Subcutaneous abdominal adipose tissue (tissue), 5 donors: Measurements from ENCODE around the gene SPDYE17.
"Not testable (repeated sequence)": the region's sequence is repeated elsewhere in the genome, so short reads cannot be mapped to it uniquely, and the experiment has no call there.

Source experiments
- H3K27ac ChIP-seq: one replicate; pipeline ENCODE4 v1.7.0; 2013; ENCODE audit warnings: low read depth, mild to moderate bottlenecking, inconsistent platforms, low read length, moderate library complexity
- H3K27me3 ChIP-seq, 5 donors: one replicate each; pipeline ENCODE4 v1.7.0; 2013; ENCODE audit warnings: low read length in 5 of 5, inconsistent platforms in 1 of 5; ENCODE audit not compliant: control insufficient read depth in 5 of 5, insufficient read depth in 4 of 5
- H3K36me3 ChIP-seq, 5 donors: one replicate each; pipeline ENCODE4 v1.7.0; 2013; ENCODE audit warnings: low read length in 5 of 5; ENCODE audit not compliant: control insufficient read depth in 5 of 5, insufficient read depth in 5 of 5
- H3K4me1 ChIP-seq, 5 donors: one replicate each; pipeline ENCODE4 v1.7.0; 2013; ENCODE audit warnings: low read length in 5 of 5, mild to moderate bottlenecking in 3 of 5, moderate library complexity in 1 of 5; ENCODE audit not compliant: control insufficient read depth in 5 of 5, insufficient read depth in 5 of 5
- H3K4me3 ChIP-seq, 5 donors: one replicate each; pipeline ENCODE4 v1.7.0; 2013; ENCODE audit warnings: low read length in 5 of 5, low read depth in 1 of 5
- H3K9ac ChIP-seq, 5 donors: one replicate each; pipeline ENCODE4 v1.7.0; 2013; ENCODE audit warnings: low read length in 5 of 5, mild to moderate bottlenecking in 4 of 5, moderate library complexity in 3 of 5
- H3K9me3 ChIP-seq, 5 donors: one replicate each; pipeline ENCODE4 v1.7.0; 2013; ENCODE audit warnings: low read length in 5 of 5; ENCODE audit not compliant: control insufficient read depth in 5 of 5
- donor health status: healthy.
- donor health status: healthy.
- donor health status: healthy.
- donor health status: healthy.
- donor health status: healthy.

Gene SPDYE17

DNA sequence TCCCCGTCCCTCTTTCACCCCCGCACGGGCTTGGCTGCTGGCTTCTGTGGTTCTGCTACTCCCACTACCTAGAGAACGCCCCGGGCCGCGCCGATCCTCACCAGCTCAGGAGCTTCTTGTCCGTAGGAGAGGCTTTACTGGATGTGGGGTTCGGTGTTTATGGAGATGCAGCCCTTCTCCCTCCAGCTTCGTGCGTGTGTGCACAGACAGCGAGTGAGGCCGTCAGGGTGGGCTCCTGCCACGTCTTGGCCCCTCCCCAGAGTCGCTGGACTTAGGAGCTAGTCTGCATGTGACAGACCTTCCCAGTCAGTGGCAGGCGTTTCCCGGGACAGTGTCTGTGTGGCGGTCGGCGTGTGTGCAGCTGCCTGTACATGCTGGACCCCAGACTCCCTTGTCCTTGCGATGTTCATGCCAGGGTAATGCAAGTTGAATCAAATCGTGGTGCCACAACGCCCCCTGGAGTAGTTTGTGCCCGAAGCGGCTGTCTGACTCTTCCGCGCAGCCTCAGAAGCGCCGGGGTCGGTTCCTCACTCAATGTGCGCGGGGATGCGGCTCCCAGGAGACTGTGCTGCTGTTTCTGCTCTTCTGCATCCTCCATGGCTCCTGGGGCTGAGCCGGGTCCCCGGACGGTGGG, 32.6 kb downstream of the SPDYE17 start:
- not testable (repeated sequence) for H3K27ac ChIP-seq, H3K9me3 ChIP-seq, H3K4me1 ChIP-seq, H3K4me3 ChIP-seq, H3K9ac ChIP-seq, H3K27me3 ChIP-seq
- H3K36me3 ChIP-seq, result peaks cover 0 to 39% (median 2%) of the 10 kb centered on the region in 5 donors

DNA sequence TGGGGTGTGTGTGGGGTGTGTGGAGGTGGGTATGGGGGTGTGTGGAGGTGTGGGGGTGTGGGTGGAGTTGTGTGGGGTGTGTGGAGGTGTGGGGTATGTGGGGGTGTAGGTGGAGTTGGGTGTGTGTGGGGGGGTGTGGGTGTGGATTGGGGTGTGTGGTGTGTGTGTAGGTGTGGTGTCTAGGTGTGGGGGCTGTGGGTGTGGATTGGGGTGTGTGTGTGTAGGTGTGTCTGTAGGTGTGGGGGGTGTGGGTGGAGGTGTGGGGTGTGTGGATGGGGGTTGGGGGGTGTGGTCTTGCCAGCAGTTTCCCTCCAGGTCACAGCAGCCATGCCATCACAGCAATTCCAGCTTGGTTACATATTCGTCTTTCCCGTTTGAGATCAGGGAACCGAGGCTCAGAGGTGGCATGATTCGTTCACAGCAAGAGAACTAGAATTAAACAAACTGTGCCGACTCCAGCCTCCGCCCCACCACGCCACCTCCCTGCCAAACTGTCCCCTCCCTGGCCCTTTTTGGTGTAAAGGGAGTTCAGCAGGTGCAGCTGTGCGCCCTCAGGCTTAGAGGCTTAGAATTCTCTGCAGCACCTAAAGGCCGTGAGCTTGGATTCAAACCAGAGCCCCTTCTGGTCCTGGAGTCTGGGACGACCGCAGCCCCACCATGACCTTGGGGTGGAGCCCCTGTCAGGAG, 33.3 kb downstream of the SPDYE17 start:
- H3K27ac ChIP-seq, H3K9ac ChIP-seq, H3K27me3 ChIP-seq, H3K4me1 ChIP-seq, H3K9me3 ChIP-seq, H3K4me3 ChIP-seq: not testable (repeated sequence)
- H3K36me3 ChIP-seq, result peaks cover 0 to 40% (median 3%) of the 10 kb centered on the region in 5 donors

DNA sequence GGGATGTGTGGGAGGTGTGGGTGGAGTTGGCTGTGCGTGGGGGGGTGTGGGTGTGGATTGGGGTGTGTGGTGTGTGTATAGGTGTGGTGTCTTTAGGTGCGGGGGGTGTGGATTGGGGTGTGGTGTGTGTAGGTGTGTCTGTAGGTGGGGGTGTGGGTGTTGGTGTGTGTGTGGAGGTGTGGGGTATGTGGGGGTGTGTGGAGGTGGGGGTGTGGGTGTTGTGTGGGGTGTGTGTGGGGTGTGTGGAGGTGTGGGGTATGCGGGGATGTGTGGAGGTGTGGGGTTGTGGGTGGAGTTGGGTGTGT, 33.9 kb downstream of the SPDYE17 start:
- Histone ChIP-seq H3K4me1 (no peaks in the 10 kb centered on the region), H3K36me3 (peaks cover 0 to 44% (median 5%) of the 10 kb centered on the region in 5 donors), H3K4me3 (no peak overlapping the region), H3K9ac (no peak overlapping the region), H3K9me3 (no peaks in the 10 kb centered on the region), H3K27me3 (no peaks in the 10 kb centered on the region), H3K27ac (no peak overlapping the region)

DNA sequence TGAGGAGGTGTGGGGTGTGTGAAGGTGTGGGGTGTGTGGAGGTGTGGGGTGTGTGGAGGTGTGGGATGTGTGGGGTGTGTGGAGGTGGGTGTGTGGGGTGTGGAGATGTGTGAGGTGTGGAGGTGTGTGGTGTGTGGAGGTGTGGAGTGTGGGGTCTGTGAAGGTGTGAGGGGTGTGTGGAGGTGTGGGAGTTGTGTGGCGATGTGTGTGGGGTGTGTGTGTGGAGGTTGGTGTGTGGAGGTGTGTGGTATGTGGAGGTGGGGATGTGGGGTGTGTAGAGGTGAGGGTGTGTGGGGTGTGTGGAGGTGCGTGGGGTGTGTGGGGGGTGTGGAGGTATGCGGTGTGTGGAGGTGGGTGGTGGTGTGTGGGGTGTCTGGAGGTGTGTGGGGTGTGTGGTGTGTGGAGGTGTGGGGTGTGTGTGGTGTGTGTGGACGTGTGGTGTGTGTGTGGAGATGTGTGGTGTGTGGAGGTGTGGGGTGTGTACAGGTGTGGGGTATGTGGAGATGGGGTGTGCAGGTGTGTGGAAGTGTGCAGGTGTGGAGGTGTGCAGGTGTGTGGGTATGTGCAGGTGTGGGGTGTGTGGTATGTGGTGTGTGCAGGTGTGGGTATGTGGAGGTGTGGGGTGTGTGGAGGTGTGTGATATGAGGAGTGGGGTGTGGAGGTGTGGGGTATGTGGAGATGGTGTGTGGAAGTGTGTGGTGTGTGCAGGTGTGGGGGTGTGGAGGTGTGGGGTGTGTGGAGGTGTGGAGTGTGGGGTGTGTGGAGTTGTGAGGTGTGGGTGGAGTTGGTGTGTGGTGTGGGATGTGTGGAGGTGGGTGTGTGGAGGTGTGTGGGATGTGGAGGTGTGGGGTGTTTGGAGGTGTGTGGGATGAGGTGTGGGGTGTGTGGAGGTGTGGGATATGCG, 34.5 kb downstream of the SPDYE17 start:
- no peak overlapping the region for H3K27ac ChIP-seq

DNA sequence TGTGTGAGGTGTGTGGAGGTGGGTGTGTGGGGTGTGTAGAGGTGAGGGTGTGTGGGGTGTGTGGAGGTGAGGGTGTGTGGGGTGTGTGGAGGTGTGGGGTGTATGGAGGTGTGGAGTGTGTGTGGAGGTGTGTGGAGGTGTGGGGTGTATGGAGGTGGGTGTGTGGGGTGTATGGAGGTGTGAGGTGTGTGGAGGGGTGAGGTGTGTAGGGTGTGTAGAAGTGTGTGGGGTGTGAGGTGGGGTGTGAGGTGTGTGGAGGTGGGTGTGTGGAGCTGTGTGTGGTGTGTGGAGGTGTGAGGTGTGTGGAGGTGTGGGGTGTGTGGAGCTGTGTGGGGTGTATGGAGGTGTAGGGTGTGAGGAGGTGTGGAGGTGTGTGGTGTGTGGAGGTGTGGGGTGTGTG, 35.2 kb downstream of the SPDYE17 start:
- not testable (repeated sequence) for H3K4me3 ChIP-seq, H3K27ac ChIP-seq, H3K9me3 ChIP-seq, H3K4me1 ChIP-seq, H3K9ac ChIP-seq, H3K27me3 ChIP-seq
- peaks cover 0 to 36% (median 0%) of the 10 kb centered on the region in 5 donors for H3K36me3 ChIP-seq

More for the DNA sequence above, 34.5 kb downstream of the SPDYE17 start:
- Histone ChIP-seq H3K9ac (no peak overlapping the region), H3K4me1 (no peaks in the 10 kb centered on the region), H3K9me3 (no peaks in the 10 kb centered on the region), H3K36me3 (peaks cover 0 to 38% (median 2%) of the 10 kb centered on the region in 5 donors), H3K4me3 (no peak overlapping the region), H3K27me3 (no peaks in the 10 kb centered on the region)

DNA sequence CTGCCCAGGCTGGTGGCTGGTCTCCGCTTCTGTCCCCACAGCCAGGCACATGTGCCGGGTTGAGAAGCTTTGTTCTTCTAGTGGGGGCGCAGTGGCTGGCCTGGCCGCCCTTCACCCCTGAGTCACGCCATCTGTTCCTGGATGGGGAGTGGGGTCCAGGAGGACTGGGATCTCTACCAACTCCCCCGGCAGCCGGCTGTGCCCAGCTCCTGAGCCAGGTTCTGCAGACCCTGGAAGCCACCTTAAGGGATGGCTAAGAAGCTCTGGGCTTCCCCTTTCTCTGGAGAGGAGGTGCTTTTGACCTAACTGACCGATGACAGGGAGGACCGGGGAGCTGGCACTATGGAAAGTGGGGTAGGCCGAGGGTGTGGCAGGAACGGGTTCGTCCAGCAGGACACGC, 37.9 kb downstream of the SPDYE17 start:
- H3K4me1 ChIP-seq, H3K4me3 ChIP-seq, H3K9me3 ChIP-seq, H3K27ac ChIP-seq, H3K27me3 ChIP-seq, H3K9ac ChIP-seq: not testable (repeated sequence)
- H3K36me3 ChIP-seq, result peaks cover 0 to 27% (median 3%) of the 10 kb centered on the region in 5 donors

DNA sequence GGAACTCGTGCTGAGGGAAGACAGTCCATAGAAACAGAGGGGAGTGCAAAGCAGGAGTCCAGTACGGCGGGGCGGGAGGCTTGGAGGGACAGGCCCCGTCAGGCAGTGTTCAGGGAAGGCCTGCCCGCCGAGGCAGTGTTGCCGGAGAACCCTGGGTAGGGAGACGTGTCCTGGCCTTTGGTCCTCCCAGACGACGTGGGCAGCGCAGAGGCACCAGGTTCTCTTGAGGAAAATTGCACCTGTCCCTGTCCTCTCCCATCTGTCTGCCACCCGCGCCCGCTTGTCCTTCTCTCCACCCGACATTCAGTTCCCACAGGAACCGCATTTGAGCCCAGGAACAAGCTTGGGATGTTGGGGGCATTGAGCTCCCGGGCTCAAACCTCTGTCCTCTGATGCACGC, 38.3 kb downstream of the SPDYE17 start:
- H3K27me3 ChIP-seq, H3K9me3 ChIP-seq, H3K9ac ChIP-seq, H3K4me3 ChIP-seq, H3K4me1 ChIP-seq, H3K27ac ChIP-seq: not testable (repeated sequence)
- H3K36me3 ChIP-seq, result peaks cover 0 to 24% (median 3%) of the 10 kb centered on the region in 5 donors

DNA sequence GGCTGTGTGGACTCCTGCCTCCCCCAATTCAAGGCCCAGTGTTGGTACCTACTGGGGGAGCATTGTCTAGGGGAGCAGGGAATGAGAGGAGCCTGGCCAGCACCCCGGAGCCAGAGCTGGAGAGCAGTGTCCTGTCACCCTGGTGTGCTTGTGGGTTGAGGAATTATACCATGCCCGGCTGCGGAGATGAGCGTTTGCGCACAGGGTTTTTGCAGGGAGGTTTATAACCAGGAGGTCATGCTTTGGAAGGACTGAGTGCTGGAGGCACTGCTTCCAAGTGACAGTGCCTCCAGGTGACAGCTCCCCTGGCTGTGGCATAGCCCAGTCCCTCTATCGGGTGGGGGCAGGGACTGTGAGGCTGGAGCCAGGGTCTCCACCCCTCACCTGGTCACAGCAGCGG, 39.3 kb downstream of the SPDYE17 start:
- H3K36me3 ChIP-seq, result peaks cover 0 to 24% (median 3%) of the 10 kb centered on the region in 5 donors
- not testable (repeated sequence) for H3K27ac ChIP-seq, H3K9ac ChIP-seq, H3K4me1 ChIP-seq, H3K27me3 ChIP-seq, H3K9me3 ChIP-seq, H3K4me3 ChIP-seq

DNA sequence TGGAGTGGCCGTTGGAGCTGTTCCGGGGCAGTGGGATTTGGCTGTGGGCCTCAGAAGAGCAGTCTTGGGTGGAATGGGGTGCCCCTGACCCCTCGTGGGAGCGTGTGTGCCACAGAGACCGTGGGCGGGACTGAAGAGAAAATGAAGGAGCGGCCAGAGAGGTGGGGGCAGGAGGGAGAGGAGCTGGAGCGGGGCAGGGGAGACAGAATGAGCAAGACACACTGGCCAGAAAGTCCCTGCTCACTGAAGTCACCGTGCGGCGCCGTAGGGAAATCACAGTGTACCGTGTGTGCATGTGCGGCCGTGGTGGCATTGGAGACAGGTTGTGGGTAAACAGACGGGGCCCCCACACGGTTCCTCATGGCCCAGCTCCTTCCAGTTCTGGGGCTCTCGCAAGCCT, 40.0 kb downstream of the SPDYE17 start:
- not testable (repeated sequence) for H3K27ac ChIP-seq, H3K9me3 ChIP-seq, H3K4me1 ChIP-seq, H3K9ac ChIP-seq, H3K27me3 ChIP-seq, H3K4me3 ChIP-seq
- peaks cover 0 to 24% (median 3%) of the 10 kb centered on the region in 5 donors for H3K36me3 ChIP-seq

DNA sequence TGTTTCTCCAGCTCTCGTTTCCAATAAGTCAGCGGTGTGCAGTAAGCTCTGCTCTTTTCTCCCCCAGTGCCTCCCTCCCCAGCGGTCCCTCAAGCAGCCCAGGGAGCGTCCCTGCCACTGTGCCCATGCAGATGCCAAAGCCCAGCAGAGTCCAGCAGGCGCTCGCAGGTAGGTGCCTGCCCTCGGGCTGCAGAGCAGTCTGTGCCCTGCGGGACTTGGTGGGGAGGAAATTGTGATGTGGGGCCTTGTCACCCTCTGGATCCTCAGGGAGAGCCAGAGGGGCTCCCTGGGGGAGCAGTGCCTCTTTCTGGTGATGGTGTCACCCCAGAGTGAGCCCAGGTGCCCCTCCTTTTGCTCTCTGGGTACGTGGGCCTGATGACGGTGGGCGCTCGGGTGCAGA, 42.0 kb downstream of the SPDYE17 start:
- not testable (repeated sequence) for H3K9ac ChIP-seq, H3K9me3 ChIP-seq, H3K4me1 ChIP-seq, H3K27me3 ChIP-seq, H3K27ac ChIP-seq, H3K4me3 ChIP-seq
- peaks cover 0 to 21% (median 3%) of the 10 kb centered on the region in 5 donors for H3K36me3 ChIP-seq
